ENCODE results near the gene KRTAP1-1.

DNA sequence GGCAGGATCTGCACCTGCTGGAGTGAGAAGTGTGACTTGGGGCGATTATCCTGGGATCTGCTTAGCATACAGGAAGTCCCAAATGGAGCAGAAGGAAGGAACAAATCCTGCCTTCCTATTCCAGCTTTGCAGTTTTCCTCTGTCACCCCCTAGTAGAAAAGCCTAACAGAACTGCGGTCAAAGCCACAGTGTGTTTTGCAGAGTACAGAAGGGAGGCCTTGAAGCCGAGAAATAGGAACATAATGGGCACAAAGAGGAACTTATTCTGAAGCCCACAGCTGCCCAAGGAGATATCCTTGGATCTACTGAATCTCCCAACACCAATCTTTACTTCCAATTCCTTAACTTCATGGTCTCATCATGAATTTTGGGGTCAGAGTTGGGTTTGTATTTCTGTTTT, 22.7 kb downstream of the KRTAP1-1 start:
- TF ChIP-seq CTCF (IDR thresholded peaks at IDR 0.05; ENCODE audit: low read depth, low read length) (no peak), EZH2phosphoT487 (IDR thresholded peaks at IDR 0.05; ENCODE audit: low read depth) (no peak)

Data from OCI-LY3 (cell line).